ENCODE data around the gene TNFRSF8. TPM values are rescaled to one million over a fixed set of nuclear protein-coding genes. Genes with fewer than 3 reads are reported as not detected.

Gene TNFRSF8
- total and polyA plus RNA-seq, 4 experiments from 2014 or later: not detected

- H3K4me1 ChIP-seq (ENCODE audit: insufficient read depth, low read length): peaks cover 99% of the 10 kb centered on the region
- POLR2A ChIA-PET (ENCODE audit: partially characterized antibody): interaction anchor here (1.1 to 50.6 kb wide), 5 partner anchors 8 to 37 kb away, joined by 3 to 1713 read pairs (median 91); partner anchors contain the start of gene TNFRSF1B
- CTCF ChIA-PET (ENCODE audit: partially characterized antibody): interaction anchor here (1.1 to 15.7 kb wide), 4 partner anchors 13 to 52 kb away, joined by 3 to 213 read pairs (median 25); no protein-coding TSS in a partner anchor
- H3K4me3 ChIP-seq (ENCODE audit: low read length in 2 of 2): peak overlapping the region; percentile 33 to 44
- peaks cover 15 to 43% of the 10 kb centered on the region in 2 donors for H3K36me3 Mint-ChIP-seq
- H3K4me1 Mint-ChIP-seq: peaks cover 54 to 97% (median 85%) of the 10 kb centered on the region in 4 donors
- H3K9me3 ChIP-seq (ENCODE audit: control insufficient read depth in 1 of 2, low read length in 2 of 2): no peaks in the 10 kb centered on the region
- no peak for DNase-seq
- peaks cover 0 to 3% of the 10 kb centered on the region in 2 donors for H3K27me3 Mint-ChIP-seq
- H3K4me3 Mint-ChIP-seq: peak overlapping the region in 7 of 8 donors; percentile 58 to 81 (median 71)
- H3K9me3 Mint-ChIP-seq: no peaks in the 10 kb centered on the region
- H3K27ac Mint-ChIP-seq: peak overlapping the region; percentile 99 to 100 (median 100)
- no peaks in the 10 kb centered on the region for H3K27me3 ChIP-seq (ENCODE audit: insufficient read depth, low read length)
- intact Hi-C loops (cut with micrococcal nuclease): no loop called here
- H3K27ac ChIP-seq (ENCODE audit: low read depth, low read length): peak overlapping the region; percentile 97
- no peaks in the 10 kb centered on the region for H3K36me3 ChIP-seq (ENCODE audit: insufficient read depth, low read length)
Measured at GRCh38 chr1:12174924-12175810, 112.1 kb downstream of the TNFRSF8 start.

- H3K9me3 Mint-ChIP-seq: no peaks in the 10 kb centered on the region
- peak in 1 of 5 donors; percentile 35 for DNase-seq
- H3K9me3 ChIP-seq (ENCODE audit: control insufficient read depth in 1 of 2, low read length in 2 of 2): no peaks in the 10 kb centered on the region
- peaks cover 46 to 98% (median 84%) of the 10 kb centered on the region in 4 donors for H3K4me1 Mint-ChIP-seq
- peaks cover 0 to 3% of the 10 kb centered on the region in 2 donors for H3K27me3 Mint-ChIP-seq
- H3K36me3 ChIP-seq (ENCODE audit: insufficient read depth, low read length): no peaks in the 10 kb centered on the region
- peak overlapping the region; percentile 97 for H3K27ac ChIP-seq (ENCODE audit: low read depth, low read length)
- H3K4me1 ChIP-seq (ENCODE audit: insufficient read depth, low read length): peaks cover 100% of the 10 kb centered on the region
- H3K4me3 ChIP-seq (ENCODE audit: low read length in 2 of 2): no peak overlapping the region
- no peaks in the 10 kb centered on the region for H3K27me3 ChIP-seq (ENCODE audit: insufficient read depth, low read length)
- ChIA-PET POLR2A (ENCODE audit: partially characterized antibody) (interaction anchor here (0.6 to 50.6 kb wide), 13 partner anchors 9 to 269 kb away, joined by 3 to 1713 read pairs (median 14); partner anchors contain the start of gene TNFRSF1B), CTCF (ENCODE audit: partially characterized antibody) (interaction anchor here (0.6 to 15.7 kb wide), 11 partner anchors 8 to 53 kb away, joined by 3 to 213 read pairs (median 8); partner anchors contain the start of gene TNFRSF1B)
- intact Hi-C loops (cut with micrococcal nuclease): no loop called here
- H3K4me3 Mint-ChIP-seq: peak overlapping the region; percentile 36 to 84 (median 75)
- peaks cover 9 to 44% of the 10 kb centered on the region in 2 donors for H3K36me3 Mint-ChIP-seq
- peak overlapping the region; percentile 98 to 100 (median 100) for H3K27ac Mint-ChIP-seq
Measured at GRCh38 chr1:12176298-12177118, 113.4 kb downstream of the TNFRSF8 start.

GRCh38 chr1:12177156-12177998 lies 114.3 kb downstream of the TNFRSF8 start:
- H3K4me1 Mint-ChIP-seq: peaks cover 46 to 98% (median 84%) of the 10 kb centered on the region in 4 donors
- peak overlapping the region; percentile 80 to 94 (median 88) for H3K4me3 Mint-ChIP-seq
- peak overlapping the region in 1 of 2 donors; percentile 32 for H3K4me3 ChIP-seq (ENCODE audit: low read length in 2 of 2)
- H3K27me3 Mint-ChIP-seq: peaks cover 0 to 3% of the 10 kb centered on the region in 2 donors
- H3K36me3 Mint-ChIP-seq: peaks cover 8 to 46% of the 10 kb centered on the region in 2 donors
- POLR2A ChIA-PET (ENCODE audit: partially characterized antibody): interaction anchor here (0.6 to 50.6 kb wide), 15 partner anchors 9 to 270 kb away, joined by 3 to 1713 read pairs (median 11); partner anchors contain the start of gene TNFRSF1B
- H3K4me1 ChIP-seq (ENCODE audit: insufficient read depth, low read length): peaks cover 100% of the 10 kb centered on the region
- H3K27ac Mint-ChIP-seq: peak overlapping the region; percentile 98 to 100 (median 100)
- intact Hi-C loops (cut with micrococcal nuclease): no loop called here
- H3K27me3 ChIP-seq (ENCODE audit: insufficient read depth, low read length): no peaks in the 10 kb centered on the region
- DNase-seq: no peak
- H3K36me3 ChIP-seq (ENCODE audit: insufficient read depth, low read length): peaks cover 5% of the 10 kb centered on the region
- peak overlapping the region; percentile 97 for H3K27ac ChIP-seq (ENCODE audit: low read depth, low read length)
- no peaks in the 10 kb centered on the region for H3K9me3 Mint-ChIP-seq
- CTCF ChIA-PET (ENCODE audit: partially characterized antibody): interaction anchor here (0.6 to 15.7 kb wide), 19 partner anchors 9 to 54 kb away, joined by 3 to 213 read pairs (median 5); partner anchors contain the start of gene TNFRSF1B
- no peaks in the 10 kb centered on the region for H3K9me3 ChIP-seq (ENCODE audit: control insufficient read depth in 1 of 2, low read length in 2 of 2)

GRCh38 chr1:12177999-12178441 lies 114.9 kb downstream of the TNFRSF8 start:
- peak overlapping the region; percentile 8 to 32 for H3K4me3 ChIP-seq (ENCODE audit: low read length in 2 of 2)
- CTCF ChIA-PET (ENCODE audit: partially characterized antibody): interaction anchor here (1.0 to 15.7 kb wide), 16 partner anchors 9 to 55 kb away, joined by 3 to 213 read pairs (median 6); partner anchors contain the start of gene TNFRSF1B
- peak overlapping the region; percentile 98 to 100 (median 99) for H3K27ac Mint-ChIP-seq
- H3K4me3 Mint-ChIP-seq: peak overlapping the region; percentile 80 to 94 (median 88)
- H3K9me3 ChIP-seq (ENCODE audit: control insufficient read depth in 1 of 2, low read length in 2 of 2): no peaks in the 10 kb centered on the region
- peaks cover 8 to 45% of the 10 kb centered on the region in 2 donors for H3K36me3 Mint-ChIP-seq
- peaks cover 0 to 3% of the 10 kb centered on the region in 2 donors for H3K27me3 Mint-ChIP-seq
- H3K4me1 ChIP-seq (ENCODE audit: insufficient read depth, low read length): peaks cover 100% of the 10 kb centered on the region
- no peaks in the 10 kb centered on the region for H3K9me3 Mint-ChIP-seq
- intact Hi-C loops (cut with micrococcal nuclease): loop anchor here (1.0 to 2.0 kb wide), 5 partner anchors 11 to 53 kb away; no protein-coding TSS in a partner anchor
- POLR2A ChIA-PET (ENCODE audit: partially characterized antibody): interaction anchor here (0.7 to 50.6 kb wide), 13 partner anchors 8 to 270 kb away, joined by 3 to 1713 read pairs (median 12); partner anchors contain the start of gene TNFRSF1B
- H3K27ac ChIP-seq (ENCODE audit: low read depth, low read length): peak overlapping the region; percentile 97
- no peaks in the 10 kb centered on the region for H3K27me3 ChIP-seq (ENCODE audit: insufficient read depth, low read length)
- DNase-seq: peak; percentile 86 to 99 (median 90)
- peaks cover 9% of the 10 kb centered on the region for H3K36me3 ChIP-seq (ENCODE audit: insufficient read depth, low read length)
- peaks cover 45 to 98% (median 83%) of the 10 kb centered on the region in 4 donors for H3K4me1 Mint-ChIP-seq

GRCh38 chr1:12178511-12178910 lies 115.4 kb downstream of the TNFRSF8 start:
- peaks cover 98% of the 10 kb centered on the region for H3K4me1 ChIP-seq (ENCODE audit: insufficient read depth, low read length)
- peaks cover 9% of the 10 kb centered on the region for H3K36me3 ChIP-seq (ENCODE audit: insufficient read depth, low read length)
- CTCF ChIA-PET (ENCODE audit: partially characterized antibody): interaction anchor here (1.1 to 15.7 kb wide), 13 partner anchors 10 to 55 kb away, joined by 3 to 213 read pairs (median 8); no protein-coding TSS in a partner anchor
- Mint-ChIP-seq H3K27ac (peak overlapping the region; percentile 98 to 100 (median 99)), H3K9me3 (no peaks in the 10 kb centered on the region), H3K27me3 (peaks cover 0 to 3% of the 10 kb centered on the region in 2 donors), H3K36me3 (peaks cover 8 to 48% of the 10 kb centered on the region in 2 donors), H3K4me3 (peak overlapping the region; percentile 80 to 94 (median 88)), H3K4me1 (peaks cover 44 to 98% (median 82%) of the 10 kb centered on the region in 4 donors)
- DNase-seq: peak in 1 of 5 donors; percentile 20
- POLR2A ChIA-PET (ENCODE audit: partially characterized antibody): interaction anchor here (1.1 to 50.6 kb wide), 13 partner anchors 8 to 269 kb away, joined by 3 to 1713 read pairs (median 12); partner anchors contain the start of gene TNFRSF1B
- peak overlapping the region; percentile 97 for H3K27ac ChIP-seq (ENCODE audit: low read depth, low read length)
- intact Hi-C loops (cut with micrococcal nuclease): loop anchor here (1.0 to 2.0 kb wide), 5 partner anchors 11 to 53 kb away; no protein-coding TSS in a partner anchor
- peak overlapping the region; percentile 8 to 32 for H3K4me3 ChIP-seq (ENCODE audit: low read length in 2 of 2)
- H3K9me3 ChIP-seq (ENCODE audit: control insufficient read depth in 1 of 2, low read length in 2 of 2): no peaks in the 10 kb centered on the region
- no peaks in the 10 kb centered on the region for H3K27me3 ChIP-seq (ENCODE audit: insufficient read depth, low read length)

Data from CD4-positive, alpha-beta memory T cell (primary cell).